Caco-2 (cell line): Measurements from ENCODE around the gene CAPN15. TPM values are rescaled to one million over a fixed set of nuclear protein-coding genes. Genes with fewer than 3 reads are reported as not detected.
A peak's percentile ranks its signal among the peaks of the same experiment; 100 is the strongest.

Experiments
- BruUV-seq: library from RNA; stranded (reverse); fragments of 400-500 nt; replicated peaks from 2 replicates; lab custom pipeline; 2021; lab: Mats Ljungman, UMichigan
- CTCF ChIA-PET: fragments of 300-600 bp; sonication (Branson Sonifier 250); formaldehyde crosslinking; loops from one replicate; lab custom pipeline; 2022; ENCODE audit warnings: antibody characterized with exemption; lab: Charles Lee
- POLR2A ChIA-PET: fragments of 300-600 bp; sonication (Branson Sonifier 250); formaldehyde crosslinking; loops from one replicate; lab custom pipeline; 2022; ENCODE audit warnings: antibody characterized with exemption; lab: Charles Lee
- DNase-seq, 2 experiments: peaks; one replicate each; pipeline versions ENCODE4 v3.0.0 to v3.0.0-alpha.2; 2020 to 2022
- H3K27me3 ChIP-seq: replicated peaks from 2 replicates; pipeline ENCODE4 v1.6.0; 2011; ENCODE audit warnings: low read length; ENCODE audit not compliant: control insufficient read depth, insufficient read depth
- H3K36me3 ChIP-seq: 2 replicates; pipeline ENCODE4 v1.5.1; 2011; ENCODE audit warnings: low read length; ENCODE audit not compliant: control insufficient read depth, insufficient read depth
- H3K4me1 ChIP-seq: fragments of 250-450 bp; sonication (Bioruptor Pico); 2 replicates; pipeline ENCODE4 v1.5.1; 2020; ENCODE audit warnings: mild to moderate bottlenecking
- H3K4me3 ChIP-seq: 2 replicates; pipeline ENCODE4 v1.5.1; 2011; ENCODE audit warnings: low read depth, mild to moderate bottlenecking, control low read depth, low read length
- H3K9me3 ChIP-seq: fragments of 250-450 bp; sonication (Bioruptor Pico); 2 replicates; pipeline ENCODE4 v1.5.1; 2020; ENCODE audit warnings: mild to moderate bottlenecking, moderate library complexity
- H3K27ac Mint-ChIP-seq: one replicate; pipeline ENCODE4 v1.8.0; 2022; ENCODE audit warnings: mixed read lengths; ENCODE audit not compliant: unreplicated experiment
- H3K27me3 Mint-ChIP-seq: one replicate; pipeline ENCODE4 v1.8.0; 2022; ENCODE audit warnings: mixed read lengths; ENCODE audit not compliant: insufficient read depth, unreplicated experiment
- H3K36me3 Mint-ChIP-seq: one replicate; pipeline ENCODE4 v1.8.0; 2022; ENCODE audit warnings: mild to moderate bottlenecking, mixed read lengths; ENCODE audit not compliant: insufficient read depth, unreplicated experiment
- H3K4me1 Mint-ChIP-seq: one replicate; pipeline ENCODE4 v1.8.0; 2022; ENCODE audit warnings: low read depth, mixed read lengths; ENCODE audit not compliant: unreplicated experiment
- H3K4me3 Mint-ChIP-seq: one replicate; pipeline ENCODE4 v1.8.0; 2022; ENCODE audit warnings: mild to moderate bottlenecking, moderate library complexity, mixed read lengths; ENCODE audit not compliant: unreplicated experiment
- H3K9me3 Mint-ChIP-seq: one replicate; pipeline ENCODE4 v1.8.0; 2022; ENCODE audit warnings: mixed read lengths; ENCODE audit not compliant: unreplicated experiment
- intact Hi-C: fragments of 100-400 bp; cut with micrococcal nuclease; formaldehyde crosslinking; loops from one replicate; pipeline ENCODE4 v1.10.0; 2022; ENCODE audit not compliant: unreplicated experiment
- total RNA-seq: library from RNA; stranded (reverse); gene quantifications from 2 replicates; pipeline ENCODE4 v1.2.3, GENCODE V29; 2022
- TF ChIP-seq, protein P1 (sequence below), 2 experiments: fragments of 200-600 bp in 1 of 2; IDR thresholded peaks; 1 replicate in 1 of 2; 2 replicates in 1 of 2; pipeline versions ENCODE4 v1.5.1 to v1.8.0; 2011 to 2022; ENCODE audit warnings: antibody characterized with exemption in 1 of 2, control low read depth in 1 of 2, inconsistent platforms in 1 of 2, low read depth in 1 of 2, low read length in 1 of 2, mild to moderate bottlenecking in 1 of 2, moderate library complexity in 1 of 2; ENCODE audit not compliant: insufficient read depth in 1 of 2, severe bottlenecking in 1 of 2, unreplicated experiment in 1 of 2

The CAPN15 gene
- total RNA-seq, 1 experiment from 2014 or later = 85.3 TPM

- H3K9me3 ChIP-seq = no peaks in the 10 kb centered on the region
- no peaks in the 10 kb centered on the region for H3K27me3 ChIP-seq
- no peak overlapping the region for H3K4me3 ChIP-seq
- Mint-ChIP-seq H3K36me3 (peaks cover 5% of the 10 kb centered on the region), H3K4me1 (peaks cover 12% of the 10 kb centered on the region), H3K4me3 (no peak overlapping the region), H3K9me3 (no peaks in the 10 kb centered on the region), H3K27me3 (no peaks in the 10 kb centered on the region), H3K27ac (no peak overlapping the region)
- ChIA-PET CTCF (no interaction called here), POLR2A (no interaction called here)
- TF ChIP-seq, protein P1, sequence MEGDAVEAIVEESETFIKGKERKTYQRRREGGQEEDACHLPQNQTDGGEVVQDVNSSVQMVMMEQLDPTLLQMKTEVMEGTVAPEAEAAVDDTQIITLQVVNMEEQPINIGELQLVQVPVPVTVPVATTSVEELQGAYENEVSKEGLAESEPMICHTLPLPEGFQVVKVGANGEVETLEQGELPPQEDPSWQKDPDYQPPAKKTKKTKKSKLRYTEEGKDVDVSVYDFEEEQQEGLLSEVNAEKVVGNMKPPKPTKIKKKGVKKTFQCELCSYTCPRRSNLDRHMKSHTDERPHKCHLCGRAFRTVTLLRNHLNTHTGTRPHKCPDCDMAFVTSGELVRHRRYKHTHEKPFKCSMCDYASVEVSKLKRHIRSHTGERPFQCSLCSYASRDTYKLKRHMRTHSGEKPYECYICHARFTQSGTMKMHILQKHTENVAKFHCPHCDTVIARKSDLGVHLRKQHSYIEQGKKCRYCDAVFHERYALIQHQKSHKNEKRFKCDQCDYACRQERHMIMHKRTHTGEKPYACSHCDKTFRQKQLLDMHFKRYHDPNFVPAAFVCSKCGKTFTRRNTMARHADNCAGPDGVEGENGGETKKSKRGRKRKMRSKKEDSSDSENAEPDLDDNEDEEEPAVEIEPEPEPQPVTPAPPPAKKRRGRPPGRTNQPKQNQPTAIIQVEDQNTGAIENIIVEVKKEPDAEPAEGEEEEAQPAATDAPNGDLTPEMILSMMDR (IDR thresholded peaks at IDR 0.05; ENCODE audit: insufficient read depth in 1 of 2, low read depth in 1 of 2, low read length in 1 of 2, severe bottlenecking in 1 of 2, unreplicated experiment in 1 of 2) = no peak
- H3K36me3 ChIP-seq = no peaks in the 10 kb centered on the region
- peaks cover 9% of the 10 kb centered on the region; the same call in 1 of the 2 replicates for H3K4me1 ChIP-seq
- intact Hi-C loops = no loop called here
- no TSS peak for BruUV-seq
- no peak for DNase-seq
Measured at GRCh38 chr16:567373-568256, 40.1 kb downstream of the CAPN15 start.

- intact Hi-C loops = no loop called here
- no peaks in the 10 kb centered on the region for H3K9me3 ChIP-seq
- Mint-ChIP-seq H3K4me1 (peaks cover 12% of the 10 kb centered on the region), H3K27ac (peak overlapping the region; percentile 82), H3K36me3 (peaks cover 5% of the 10 kb centered on the region), H3K4me3 (peak overlapping the region; percentile 75), H3K27me3 (no peaks in the 10 kb centered on the region), H3K9me3 (no peaks in the 10 kb centered on the region)
- no peaks in the 10 kb centered on the region for H3K36me3 ChIP-seq
- ChIA-PET CTCF (interaction anchor here (0.6 kb wide), 1 partner anchor 8 kb away, joined by 3 read pairs; no protein-coding TSS in a partner anchor), POLR2A (no interaction called here)
- H3K27me3 ChIP-seq = no peaks in the 10 kb centered on the region
- H3K4me3 ChIP-seq = peak overlapping the region; percentile 59
- no TSS peak for BruUV-seq
- no peak for DNase-seq
- H3K4me1 ChIP-seq = peaks cover 9% of the 10 kb centered on the region; the same call in 1 of the 2 replicates
- TF ChIP-seq, protein P1 (IDR thresholded peaks at IDR 0.05; ENCODE audit: insufficient read depth in 1 of 2, low read depth in 1 of 2, low read length in 1 of 2, severe bottlenecking in 1 of 2, unreplicated experiment in 1 of 2) = no peak
Measured at GRCh38 chr16:568401-569258, 41.1 kb downstream of the CAPN15 start.
